IPS-20b (cell line): ENCODE measurements around the gene FCF1.

Experiments
- H3K27ac ChIP-seq: one replicate; pipeline ENCODE4 v1.5.1; 2013; ENCODE audit warnings: low read length
- H3K27me3 ChIP-seq: 2 replicates; pipeline ENCODE4 v1.6.1; 2013; ENCODE audit warnings: mild to moderate bottlenecking, low read length, inconsistent platforms; ENCODE audit not compliant: insufficient read depth
- H3K36me3 ChIP-seq: 2 replicates; pipeline ENCODE4 v1.6.1; 2013; ENCODE audit warnings: low read depth, mild to moderate bottlenecking, inconsistent platforms, low read length, moderate library complexity; ENCODE audit not compliant: insufficient read depth
- H3K4me1 ChIP-seq: 2 replicates; pipeline ENCODE4 v1.6.1; 2013; ENCODE audit warnings: mild to moderate bottlenecking, control low read depth, inconsistent platforms, low read length, moderate library complexity; ENCODE audit not compliant: insufficient read depth
- H3K4me3 ChIP-seq: 2 replicates; pipeline ENCODE4 v1.5.1; 2013; ENCODE audit warnings: mild to moderate bottlenecking, low read length, inconsistent platforms
- H3K9ac ChIP-seq: 2 replicates; pipeline ENCODE4 v1.6.1; 2013; ENCODE audit warnings: low read depth, mild to moderate bottlenecking, inconsistent platforms, low read length, moderate library complexity
- H3K9me3 ChIP-seq: 2 replicates; pipeline ENCODE4 v1.6.1; 2013; ENCODE audit warnings: mild to moderate bottlenecking, low read depth, low read length, inconsistent platforms; ENCODE audit not compliant: insufficient read depth

The FCF1 gene

GRCh38 chr14:74712499-74713394 lies at the start of gene FCF1, which contains the start of gene AREL1:
FCF1 (plus strand) TSS chr14:74713144; CDS start chr14:74713198, 54 bp downstream.
AREL1 (minus strand) TSS chr14:74713080; CDS start chr14:74685615, 27,465 bp downstream.
- Histone ChIP-seq H3K9ac (peak within 1 kb of the TSS; percentile 89), H3K4me3 (peak within 1 kb of the TSS; percentile 100), H3K27ac (peak within 1 kb of the TSS; percentile 42), H3K27me3 (no peaks in the 10 kb centered on the region), H3K36me3 (peaks cover 24% of the 10 kb centered on the region), H3K9me3 (no peaks in the 10 kb centered on the region), H3K4me1 (no peaks in the 10 kb centered on the region; the same call in 1 of the 2 replicates)

- Histone ChIP-seq H3K27ac (no peak overlapping the region), H3K9me3 (no peaks in the 10 kb centered on the region), H3K27me3 (no peaks in the 10 kb centered on the region), H3K9ac (no peak overlapping the region), H3K4me3 (no peak overlapping the region), H3K4me1 (no peaks in the 10 kb centered on the region), H3K36me3 (peaks cover 88% of the 10 kb centered on the region)
Observed at GRCh38 chr14:74663884-74664283, 49.1 kb upstream of the FCF1 start.

- Histone ChIP-seq H3K9me3 (no peaks in the 10 kb centered on the region), H3K36me3 (peaks cover 97% of the 10 kb centered on the region), H3K27me3 (no peaks in the 10 kb centered on the region), H3K27ac (no peak overlapping the region), H3K9ac (no peak overlapping the region), H3K4me1 (no peaks in the 10 kb centered on the region), H3K4me3 (no peak overlapping the region)
Observed at GRCh38 chr14:74664717-74665116, 48.2 kb upstream of the FCF1 start.

- no peak overlapping the region for H3K27ac ChIP-seq
- no peaks in the 10 kb centered on the region for H3K27me3 ChIP-seq
- peaks cover 96% of the 10 kb centered on the region for H3K36me3 ChIP-seq
- H3K9ac ChIP-seq = no peak overlapping the region
- no peak overlapping the region for H3K4me3 ChIP-seq
- H3K4me1 ChIP-seq = no peaks in the 10 kb centered on the region
- H3K9me3 ChIP-seq = no peaks in the 10 kb centered on the region
Observed at GRCh38 chr14:74667758-74668157, 45.2 kb upstream of the FCF1 start.

- no peak overlapping the region for H3K27ac ChIP-seq
- peaks cover 95% of the 10 kb centered on the region for H3K36me3 ChIP-seq
Observed at GRCh38 chr14:74669256-74669655, 43.7 kb upstream of the FCF1 start.

GRCh38 chr14:74669846-74670245 lies 43.1 kb upstream of the FCF1 start:
- Histone ChIP-seq H3K4me3 (no peak overlapping the region), H3K4me1 (no peaks in the 10 kb centered on the region), H3K36me3 (peaks cover 96% of the 10 kb centered on the region), H3K27me3 (no peaks in the 10 kb centered on the region), H3K27ac (no peak overlapping the region), H3K9me3 (no peaks in the 10 kb centered on the region), H3K9ac (no peak overlapping the region)

More at GRCh38 chr14:74669256-74669655, 43.7 kb upstream of the FCF1 start:
- H3K27me3 ChIP-seq = no peaks in the 10 kb centered on the region
- H3K4me1 ChIP-seq = no peaks in the 10 kb centered on the region
- no peaks in the 10 kb centered on the region for H3K9me3 ChIP-seq
- no peak overlapping the region for H3K9ac ChIP-seq
- no peak overlapping the region for H3K4me3 ChIP-seq

GRCh38 chr14:74670726-74671411 lies 42.1 kb upstream of the FCF1 start:
- H3K4me1 ChIP-seq = no peaks in the 10 kb centered on the region
- no peaks in the 10 kb centered on the region for H3K27me3 ChIP-seq
- no peaks in the 10 kb centered on the region for H3K9me3 ChIP-seq
- H3K9ac ChIP-seq = no peak overlapping the region
- no peak overlapping the region for H3K4me3 ChIP-seq
- peaks cover 97% of the 10 kb centered on the region for H3K36me3 ChIP-seq
- H3K27ac ChIP-seq = no peak overlapping the region

GRCh38 chr14:74671789-74672188 lies 41.2 kb upstream of the FCF1 start:
- no peaks in the 10 kb centered on the region for H3K27me3 ChIP-seq
- no peaks in the 10 kb centered on the region for H3K4me1 ChIP-seq
- H3K36me3 ChIP-seq = peaks cover 93% of the 10 kb centered on the region
- no peaks in the 10 kb centered on the region for H3K9me3 ChIP-seq
- no peak overlapping the region for H3K9ac ChIP-seq
- no peak overlapping the region for H3K4me3 ChIP-seq
- no peak overlapping the region for H3K27ac ChIP-seq

- Histone ChIP-seq H3K27ac (no peak overlapping the region), H3K9me3 (no peaks in the 10 kb centered on the region), H3K4me3 (no peak overlapping the region), H3K27me3 (no peaks in the 10 kb centered on the region), H3K4me1 (no peaks in the 10 kb centered on the region), H3K36me3 (peaks cover 74% of the 10 kb centered on the region), H3K9ac (no peak overlapping the region)
Observed at GRCh38 chr14:74673768-74674167, 39.2 kb upstream of the FCF1 start.

- Histone ChIP-seq H3K36me3 (peaks cover 59% of the 10 kb centered on the region), H3K9ac (no peak overlapping the region), H3K27me3 (no peaks in the 10 kb centered on the region), H3K4me1 (no peaks in the 10 kb centered on the region), H3K9me3 (no peaks in the 10 kb centered on the region), H3K27ac (no peak overlapping the region), H3K4me3 (no peak overlapping the region)
Observed at GRCh38 chr14:74675219-74675618, 37.7 kb upstream of the FCF1 start.

- no peaks in the 10 kb centered on the region for H3K9me3 ChIP-seq
- no peak overlapping the region for H3K4me3 ChIP-seq
- H3K27ac ChIP-seq = no peak overlapping the region
- H3K4me1 ChIP-seq = peaks cover 7% of the 10 kb centered on the region
- no peaks in the 10 kb centered on the region for H3K27me3 ChIP-seq
- peaks cover 44% of the 10 kb centered on the region for H3K36me3 ChIP-seq
- no peak overlapping the region for H3K9ac ChIP-seq
Observed at GRCh38 chr14:74682169-74682952, 30.6 kb upstream of the FCF1 start.
